SK-N-SH (cell line): ENCODE results near the gene MGAT5. TPM values are rescaled to one million over a fixed set of nuclear protein-coding genes. Genes with fewer than 3 reads are reported as not detected.

ENCODE experiments used
- CTCF ChIA-PET: fragments of 300-600, 350-600 bp; formaldehyde crosslinking; extraction: SDS; loops from one replicate; lab custom pipeline; 2021; lab: Yijun Ruan, JAX
- POLR2A ChIA-PET: fragments of 350-600 bp; sonication (Branson Sonifier 250); formaldehyde crosslinking; extraction: SDS; loops from one replicate; lab custom pipeline; 2020; ENCODE audit warnings: antibody characterized with exemption, inconsistent platforms; lab: Yijun Ruan, JAX
- DNase-seq: peaks from one replicate; pipeline ENCODE4 v3.0.0; 2012
- H2AFZ ChIP-seq: fragments of 200-600 bp; sonication (generic); 2 replicates; pipeline ENCODE4 v1.8.1; 2016; ENCODE audit warnings: antibody characterized with exemption, mild to moderate bottlenecking, low read depth
- H3F3A ChIP-seq: fragments of 200-600 bp; sonication (generic); replicated peaks from 2 replicates; pipeline ENCODE3; 2016; ENCODE audit warnings: antibody characterized with exemption, mild to moderate bottlenecking; ENCODE audit not compliant: insufficient read depth
- H3K27ac ChIP-seq, 2 experiments: fragments of 200-500 bp in 1 of 2; fragments of 200-600 bp in 1 of 2; sonication (Bioruptor generic) in 1 of 2; sonication (generic), shearing (Covaris generic) in 1 of 2; 2 replicates each; pipeline versions ENCODE4 v1.5.1 to v1.6.1; 2014 to 2016; ENCODE audit warnings: low read depth in 2 of 2, inconsistent platforms in 1 of 2, low read length in 1 of 2, mild to moderate bottlenecking in 1 of 2, mixed read lengths in 1 of 2
- H3K27me3 ChIP-seq: fragments of 200-600 bp; sonication (generic), shearing (Covaris generic); 2 replicates; pipeline ENCODE4 v1.6.1; 2016; ENCODE audit warnings: mixed run types; ENCODE audit not compliant: insufficient read depth
- H3K36me3 ChIP-seq, 2 experiments: fragments of 200-500 bp in 1 of 2; fragments of 200-600 bp in 1 of 2; sonication (Bioruptor generic) in 1 of 2; sonication (generic) in 1 of 2; replicated peaks in 1 of 2; 2 replicates each; pipeline versions ENCODE3 to v1.5.1; 2014 to 2016; ENCODE audit warnings: low read length in 1 of 2, mild to moderate bottlenecking in 1 of 2; ENCODE audit not compliant: insufficient read depth in 2 of 2, control insufficient read depth in 1 of 2
- H3K4me1 ChIP-seq, 2 experiments: fragments of 200-500 bp in 1 of 2; fragments of 200-600 bp in 1 of 2; sonication (Bioruptor generic) in 1 of 2; sonication (generic), shearing (Covaris generic) in 1 of 2; 2 replicates each; pipeline versions ENCODE4 v1.5.1 to v1.6.1; 2014 to 2016; ENCODE audit warnings: low read depth in 1 of 2, low read length in 1 of 2, mixed run types in 1 of 2; ENCODE audit not compliant: insufficient read depth in 2 of 2, control insufficient read depth in 1 of 2
- H3K4me2 ChIP-seq: fragments of 200-600 bp; sonication (generic), shearing (Covaris generic); 2 replicates; pipeline ENCODE4 v1.6.1; 2017; ENCODE audit warnings: mixed run types
- H3K4me3 ChIP-seq, 2 experiments: fragments of 200-500 bp in 1 of 2; fragments of 200-600 bp in 1 of 2; sonication (Bioruptor generic) in 1 of 2; sonication (generic), shearing (Covaris generic) in 1 of 2; 2 replicates each; pipeline versions ENCODE4 v1.5.1 to v1.8.1; 2014 to 2016; ENCODE audit warnings: low read depth in 2 of 2, inconsistent platforms in 1 of 2, low read length in 1 of 2, mild to moderate bottlenecking in 1 of 2, mixed read lengths in 1 of 2, moderate library complexity in 1 of 2
- H3K79me2 ChIP-seq: fragments of 200-600 bp; sonication (generic); 2 replicates; pipeline ENCODE4 v1.8.1; 2017; ENCODE audit warnings: mild to moderate bottlenecking; ENCODE audit not compliant: insufficient read depth
- H3K9ac ChIP-seq: fragments of 200-600 bp; sonication (generic); 2 replicates; pipeline ENCODE4 v1.6.1; 2017; ENCODE audit warnings: mixed run types
- H3K9me2 ChIP-seq: fragments of 200-600 bp; sonication (generic); 2 replicates; pipeline ENCODE4 v1.6.1; 2017; ENCODE audit warnings: mixed run types
- H3K9me3 ChIP-seq: fragments of 200-600 bp; sonication (generic); 2 replicates; pipeline ENCODE4 v1.6.1; 2017; ENCODE audit warnings: mixed run types, mild to moderate bottlenecking, moderate library complexity
- H4K20me1 ChIP-seq: fragments of 200-600 bp; sonication (generic); 2 replicates; pipeline ENCODE4 v1.6.1; 2017; ENCODE audit warnings: mild to moderate bottlenecking, mixed run types; ENCODE audit not compliant: insufficient read depth
- CHD2 ChIP-seq: fragments of 150-350 bp; IDR thresholded peaks from 2 replicates; pipeline ENCODE4 v1.6.1; 2018; ENCODE audit warnings: low read length; ENCODE audit not compliant: partially characterized antibody
- ELF1 ChIP-seq: IDR thresholded peaks from 2 replicates; pipeline ENCODE4 v1.4.0; 2012
- EZH2phosphoT487 ChIP-seq: fragments of 200-600 bp; sonication (generic); IDR thresholded peaks from 2 replicates; pipeline ENCODE4 v1.6.1; 2017; ENCODE audit warnings: low read depth, mixed run types, mild to moderate bottlenecking, antibody characterized with exemption, moderate library complexity, borderline replicate concordance
- FOXJ3 ChIP-seq: sonication (generic); formaldehyde crosslinking; IDR thresholded peaks from 2 replicates; pipeline ENCODE4 v1.5.1; 2020; ENCODE audit warnings: mild to moderate bottlenecking, missing genetic modification reagents
- GATA2 ChIP-seq: sonication (generic); formaldehyde crosslinking; IDR thresholded peaks from 2 replicates; pipeline ENCODE4 v1.5.0; 2020; ENCODE audit warnings: mild to moderate bottlenecking, missing genetic modification reagents
- JUND ChIP-seq: IDR thresholded peaks from 2 replicates; pipeline ENCODE4 v1.4.0; 2012
- MEF2A ChIP-seq: IDR thresholded peaks from 2 replicates; pipeline ENCODE4 v1.4.0; 2012; ENCODE audit warnings: low read depth, borderline replicate concordance
- MXI1 ChIP-seq: IDR thresholded peaks from 2 replicates; pipeline ENCODE4 v1.6.1; 2012; ENCODE audit warnings: mild to moderate bottlenecking, low read depth, low read length, improper control_type of control experiment
- RAD21 ChIP-seq: IDR thresholded peaks from 2 replicates; pipeline ENCODE4 v1.6.1; 2012; ENCODE audit warnings: mild to moderate bottlenecking, low read length
- RXRA ChIP-seq: IDR thresholded peaks from 2 replicates; pipeline ENCODE4 v1.4.0; 2012; ENCODE audit warnings: low read depth, mild to moderate bottlenecking, borderline replicate concordance
- SMC3 ChIP-seq: IDR thresholded peaks from 2 replicates; pipeline ENCODE4 v1.6.1; 2012; ENCODE audit warnings: low read depth, low read length, improper control_type of control experiment
- TAF1 ChIP-seq: IDR thresholded peaks from 2 replicates; pipeline ENCODE4 v1.6.1; 2012; ENCODE audit warnings: low read depth, mild to moderate bottlenecking, low read length, moderate library complexity, borderline replicate concordance
- YY1 ChIP-seq: IDR thresholded peaks from 2 replicates; pipeline ENCODE4 v1.4.0; 2012; ENCODE audit warnings: low read depth, mild to moderate bottlenecking
- WGBS: methylation state at CpG from one replicate; pipeline ENCODE4 v1.1.6; 2017; ENCODE audit warnings: low lambda C conversion rate; 5-methylcytosine and 5-hydroxymethylcytosine counted together
- polyA plus RNA-seq, 3 experiments: library from polyadenylated mRNA; depleted of rRNA; stranded (reverse); fragments of >200 nt; gene quantifications; 2 replicates each; pipeline ENCODE4 v1.2.3, GENCODE V29; 2012
- TF ChIP-seq, protein P1 (sequence below): fragments of 200-600 bp; sonication (generic); IDR thresholded peaks from 2 replicates; pipeline ENCODE4 v1.6.1; 2017; ENCODE audit warnings: antibody characterized with exemption, mild to moderate bottlenecking, moderate library complexity
- TF ChIP-seq, protein P2 (sequence below): fragments of 150-350 bp; IDR thresholded peaks from 2 replicates; pipeline ENCODE4 v1.6.1; 2016; ENCODE audit warnings: mild to moderate bottlenecking, low read depth, low read length

Gene MGAT5
- polyA plus RNA-seq, 1 of the 3 experiments (the other 2 are of a cell fraction), result 18.2 TPM

GRCh38 chr2:134491771-134492441, 238.0 kb downstream of the MGAT5 start:
- Histone ChIP-seq H4K20me1 (no peaks in the 10 kb centered on the region), H3F3A (no peaks in the 10 kb centered on the region), H3K79me2 (no peaks in the 10 kb centered on the region), H2AFZ (no peak overlapping the region), H3K27ac (peak overlapping the region in 1 of 2 experiments; percentile 39; a peak in 1 of 4 replicates), H3K9ac (no peak overlapping the region), H3K9me2 (no peaks in the 10 kb centered on the region), H3K9me3 (no peaks in the 10 kb centered on the region), H3K4me2 (no peak overlapping the region), H3K4me1 (peaks cover 0 to 12% of the 10 kb centered on the region in 2 experiments; a peak in 2 of 4 replicates), H3K36me3 (no peaks in the 10 kb centered on the region), H3K4me3 (no peak overlapping the region), H3K27me3 (no peaks in the 10 kb centered on the region)
- ChIA-PET POLR2A (no interaction called here), CTCF (interaction anchor here (0.6 to 1.4 kb wide), 9 partner anchors 23 to 607 kb away, joined by 3 to 7 read pairs (median 3); no protein-coding TSS in a partner anchor)
- peak; percentile 65 for DNase-seq
- TF ChIP-seq YY1 (no peak), CHD2 (no peak), RAD21 (peak; percentile 53), MXI1 (no peak), TAF1 (no peak), JUND (no peak), EZH2phosphoT487 (no peak), GATA2 (CRISPR knock-in tag) (peak; percentile 68), SMC3 (peak; percentile 30; the same call in 1 of the 2 replicates)
- TF ChIP-seq, protein P1, sequence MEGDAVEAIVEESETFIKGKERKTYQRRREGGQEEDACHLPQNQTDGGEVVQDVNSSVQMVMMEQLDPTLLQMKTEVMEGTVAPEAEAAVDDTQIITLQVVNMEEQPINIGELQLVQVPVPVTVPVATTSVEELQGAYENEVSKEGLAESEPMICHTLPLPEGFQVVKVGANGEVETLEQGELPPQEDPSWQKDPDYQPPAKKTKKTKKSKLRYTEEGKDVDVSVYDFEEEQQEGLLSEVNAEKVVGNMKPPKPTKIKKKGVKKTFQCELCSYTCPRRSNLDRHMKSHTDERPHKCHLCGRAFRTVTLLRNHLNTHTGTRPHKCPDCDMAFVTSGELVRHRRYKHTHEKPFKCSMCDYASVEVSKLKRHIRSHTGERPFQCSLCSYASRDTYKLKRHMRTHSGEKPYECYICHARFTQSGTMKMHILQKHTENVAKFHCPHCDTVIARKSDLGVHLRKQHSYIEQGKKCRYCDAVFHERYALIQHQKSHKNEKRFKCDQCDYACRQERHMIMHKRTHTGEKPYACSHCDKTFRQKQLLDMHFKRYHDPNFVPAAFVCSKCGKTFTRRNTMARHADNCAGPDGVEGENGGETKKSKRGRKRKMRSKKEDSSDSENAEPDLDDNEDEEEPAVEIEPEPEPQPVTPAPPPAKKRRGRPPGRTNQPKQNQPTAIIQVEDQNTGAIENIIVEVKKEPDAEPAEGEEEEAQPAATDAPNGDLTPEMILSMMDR, result peak; percentile 24; the same call in 1 of the 2 replicates
- 16% methylated on average over 9 of the region's 9 CpGs for WGBS

- Histone ChIP-seq H3K4me3 (no peak overlapping the region), H2AFZ (no peak overlapping the region), H3K9me3 (no peaks in the 10 kb centered on the region), H3K27me3 (no peaks in the 10 kb centered on the region), H3K9me2 (no peaks in the 10 kb centered on the region), H4K20me1 (no peaks in the 10 kb centered on the region), H3K9ac (no peak overlapping the region), H3K4me1 (peaks cover 0 to 12% of the 10 kb centered on the region in 2 experiments; a peak in 2 of 4 replicates), H3K36me3 (no peaks in the 10 kb centered on the region), H3K4me2 (no peak overlapping the region), H3K79me2 (no peaks in the 10 kb centered on the region), H3F3A (no peaks in the 10 kb centered on the region), H3K27ac (no peak overlapping the region)
- CTCF ChIA-PET, result no interaction called here
- no peak for DNase-seq
- POLR2A ChIA-PET, result no interaction called here
- TF ChIP-seq, protein P2, sequence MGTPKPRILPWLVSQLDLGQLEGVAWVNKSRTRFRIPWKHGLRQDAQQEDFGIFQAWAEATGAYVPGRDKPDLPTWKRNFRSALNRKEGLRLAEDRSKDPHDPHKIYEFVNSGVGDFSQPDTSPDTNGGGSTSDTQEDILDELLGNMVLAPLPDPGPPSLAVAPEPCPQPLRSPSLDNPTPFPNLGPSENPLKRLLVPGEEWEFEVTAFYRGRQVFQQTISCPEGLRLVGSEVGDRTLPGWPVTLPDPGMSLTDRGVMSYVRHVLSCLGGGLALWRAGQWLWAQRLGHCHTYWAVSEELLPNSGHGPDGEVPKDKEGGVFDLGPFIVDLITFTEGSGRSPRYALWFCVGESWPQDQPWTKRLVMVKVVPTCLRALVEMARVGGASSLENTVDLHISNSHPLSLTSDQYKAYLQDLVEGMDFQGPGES, result no peak
- TF ChIP-seq FOXJ3 (CRISPR knock-in tag) (no peak), MEF2A (no peak), ELF1 (no peak), JUND (no peak), RXRA (no peak)
- WGBS, result 22% methylated on average over 4 of the region's 4 CpGs
Observed at GRCh38 chr2:134493797-134494196, 239.9 kb downstream of the MGAT5 start.
